Fibroblast of pulmonary artery (primary cell): ENCODE data around the gene KRR1.
"Not testable (repeated sequence)": the region's sequence is repeated elsewhere in the genome, so short reads cannot be mapped to it uniquely, and the experiment has no call there.

ENCODE experiments used
- DNase-seq: peaks from one replicate; pipeline ENCODE4 v3.0.0-alpha.2; 2010; ENCODE audit warnings: low read depth
- H3K4me3 ChIP-seq: replicated peaks from 2 replicates; pipeline ENCODE4 v1.5.1; 2011; ENCODE audit warnings: low read depth, mild to moderate bottlenecking, control low read depth, low read length, moderate library complexity
- TF ChIP-seq, protein P1 (sequence below): IDR thresholded peaks from 2 replicates; pipeline ENCODE4 v1.5.1; 2011; ENCODE audit warnings: mild to moderate bottlenecking, control low read depth, low read length, inconsistent platforms; ENCODE audit errors: missing control alignments

Gene KRR1

DNA sequence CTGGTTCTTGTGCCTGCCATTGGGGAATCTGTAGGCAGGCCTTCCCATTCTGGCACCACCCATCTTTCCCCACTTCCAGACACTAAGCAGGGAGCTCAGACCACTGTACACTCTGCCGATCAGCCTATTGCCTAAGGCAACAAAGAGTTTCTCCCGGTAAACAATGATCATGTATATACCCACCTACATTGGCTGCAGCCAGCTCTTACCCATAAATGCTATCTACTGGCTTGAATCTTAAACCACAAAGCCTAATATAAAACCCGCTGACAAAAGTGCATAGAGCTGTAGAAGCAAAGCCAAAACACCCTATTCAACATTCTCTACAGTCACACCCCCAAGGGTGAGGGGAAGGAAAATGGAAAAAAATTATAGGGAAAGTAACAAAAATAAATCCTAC is 51.7 kb downstream of the KRR1 start:
- no peak for DNase-seq
- TF ChIP-seq, protein P1, sequence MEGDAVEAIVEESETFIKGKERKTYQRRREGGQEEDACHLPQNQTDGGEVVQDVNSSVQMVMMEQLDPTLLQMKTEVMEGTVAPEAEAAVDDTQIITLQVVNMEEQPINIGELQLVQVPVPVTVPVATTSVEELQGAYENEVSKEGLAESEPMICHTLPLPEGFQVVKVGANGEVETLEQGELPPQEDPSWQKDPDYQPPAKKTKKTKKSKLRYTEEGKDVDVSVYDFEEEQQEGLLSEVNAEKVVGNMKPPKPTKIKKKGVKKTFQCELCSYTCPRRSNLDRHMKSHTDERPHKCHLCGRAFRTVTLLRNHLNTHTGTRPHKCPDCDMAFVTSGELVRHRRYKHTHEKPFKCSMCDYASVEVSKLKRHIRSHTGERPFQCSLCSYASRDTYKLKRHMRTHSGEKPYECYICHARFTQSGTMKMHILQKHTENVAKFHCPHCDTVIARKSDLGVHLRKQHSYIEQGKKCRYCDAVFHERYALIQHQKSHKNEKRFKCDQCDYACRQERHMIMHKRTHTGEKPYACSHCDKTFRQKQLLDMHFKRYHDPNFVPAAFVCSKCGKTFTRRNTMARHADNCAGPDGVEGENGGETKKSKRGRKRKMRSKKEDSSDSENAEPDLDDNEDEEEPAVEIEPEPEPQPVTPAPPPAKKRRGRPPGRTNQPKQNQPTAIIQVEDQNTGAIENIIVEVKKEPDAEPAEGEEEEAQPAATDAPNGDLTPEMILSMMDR, result no peak
- no peak overlapping the region for H3K4me3 ChIP-seq

- not testable (repeated sequence) for H3K4me3 ChIP-seq, DNase-seq
These were observed 53.5 kb downstream of the KRR1 start for GRCh38 chr12:75457866-75458265.

DNA sequence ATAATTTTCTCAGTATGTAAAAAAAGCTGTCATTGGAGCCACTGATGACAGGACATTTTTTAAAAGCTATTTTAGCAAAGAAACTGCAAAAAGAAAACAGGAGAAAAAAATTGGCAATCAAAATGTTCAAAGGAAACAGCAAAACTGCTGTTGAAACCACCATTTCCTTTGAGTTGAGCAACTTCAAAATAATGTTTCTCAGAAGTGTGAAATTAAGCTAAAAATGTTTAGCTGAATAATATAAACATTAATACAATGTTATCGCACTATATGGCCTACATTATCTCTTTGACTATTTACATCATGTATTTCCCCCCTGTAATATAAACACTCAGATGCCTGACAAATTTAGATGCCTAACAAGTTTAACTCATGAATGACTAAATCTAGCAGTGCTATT is 54.2 kb downstream of the KRR1 start:
- no peak overlapping the region for H3K4me3 ChIP-seq
- TF ChIP-seq, protein P1, result no peak
- no peak for DNase-seq

GRCh38 chr12:75455839-75456238 is 55.6 kb downstream of the KRR1 start:
- TF ChIP-seq, protein P1, result no peak
- DNase-seq, result no peak
- H3K4me3 ChIP-seq, result no peak overlapping the region

- TF ChIP-seq, protein P1, result no peak
- no peak overlapping the region for H3K4me3 ChIP-seq
- DNase-seq, result peak; percentile 45
These were observed 58.6 kb downstream of the KRR1 start for GRCh38 chr12:75452675-75453330.

- TF ChIP-seq, protein P1, result no peak
- DNase-seq, result no peak
- H3K4me3 ChIP-seq, result no peak overlapping the region
These were observed 63.6 kb downstream of the KRR1 start for GRCh38 chr12:75447691-75448393.

DNA sequence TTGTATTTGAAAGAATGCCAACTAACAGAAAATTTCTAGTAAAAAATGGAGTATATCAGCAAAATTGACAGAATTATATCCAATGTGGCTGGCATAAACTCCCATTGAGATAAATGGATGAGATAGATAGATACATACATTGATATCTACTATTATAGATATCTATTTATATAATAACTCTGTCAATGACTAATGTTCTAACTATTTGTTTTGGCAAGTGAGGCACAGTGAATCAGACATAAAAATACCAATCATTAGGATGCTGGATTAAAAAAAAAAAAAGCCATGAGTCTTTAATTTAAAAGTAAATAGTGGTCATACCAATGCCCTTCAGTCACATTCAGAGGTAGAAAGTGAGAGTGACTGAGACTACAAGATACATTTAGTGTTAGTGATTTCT is 64.6 kb downstream of the KRR1 start:
- peak; percentile 51 for DNase-seq
- H3K4me3 ChIP-seq, result no peak overlapping the region
- TF ChIP-seq, protein P1, result no peak

DNA sequence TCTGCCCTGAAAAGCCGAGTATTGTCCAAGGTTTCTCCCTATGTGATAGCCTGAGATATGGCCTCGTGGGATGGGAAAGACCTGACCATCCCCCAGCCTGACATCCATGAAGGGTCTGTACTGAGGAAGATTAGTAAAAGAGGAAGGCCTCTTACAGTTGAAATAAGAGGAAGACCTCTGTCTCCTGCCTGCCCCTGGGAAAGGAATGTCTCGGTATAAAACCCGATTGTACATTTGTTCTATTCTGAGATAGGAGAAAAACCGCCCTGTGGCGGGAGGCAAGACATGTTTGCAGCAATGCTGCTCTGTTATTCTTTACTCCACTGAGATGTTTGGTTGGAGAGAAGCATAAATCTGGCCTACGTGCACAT is 66.3 kb downstream of the KRR1 start:
- not testable (repeated sequence) for DNase-seq, H3K4me3 ChIP-seq
